ENCODE data around the gene ERMP1.

The ERMP1 gene

DNA sequence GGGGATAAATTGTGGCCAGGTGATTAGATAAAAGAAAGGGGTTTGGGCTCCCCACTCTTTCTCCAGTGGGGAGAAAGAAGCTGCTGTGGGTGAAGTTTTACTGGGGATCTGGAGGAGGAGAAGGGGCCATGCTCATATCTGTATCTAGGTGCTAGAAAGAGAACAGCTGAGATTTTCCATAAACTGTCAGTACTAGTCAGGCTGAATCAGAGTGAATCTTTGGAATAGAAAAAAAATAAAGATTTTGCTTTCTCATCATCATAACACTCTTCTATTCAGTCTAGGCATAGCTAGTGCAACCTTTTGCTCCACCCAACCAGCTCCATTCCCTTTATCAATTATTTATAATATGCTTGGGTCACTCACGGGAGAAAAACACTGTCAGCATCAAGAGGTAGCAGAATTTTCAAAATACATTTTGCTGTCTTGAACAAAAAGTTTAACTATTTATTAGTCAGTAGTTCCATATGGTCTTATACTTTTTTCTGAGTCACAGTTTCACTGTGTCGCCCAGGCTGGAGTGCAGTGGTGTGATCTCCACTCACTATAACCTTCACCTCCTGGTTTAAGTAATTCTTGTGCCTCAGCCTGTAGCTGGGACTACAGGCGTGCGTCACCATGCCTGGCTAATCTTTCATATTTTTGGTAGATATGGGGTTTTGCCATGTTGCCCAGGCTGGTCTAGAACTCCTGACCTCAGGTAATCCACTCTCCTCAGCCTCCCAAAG is 21.3 kb upstream of the ERMP1 start:
- no peak for DNase-seq (ENCODE audit: low read depth)

DNA sequence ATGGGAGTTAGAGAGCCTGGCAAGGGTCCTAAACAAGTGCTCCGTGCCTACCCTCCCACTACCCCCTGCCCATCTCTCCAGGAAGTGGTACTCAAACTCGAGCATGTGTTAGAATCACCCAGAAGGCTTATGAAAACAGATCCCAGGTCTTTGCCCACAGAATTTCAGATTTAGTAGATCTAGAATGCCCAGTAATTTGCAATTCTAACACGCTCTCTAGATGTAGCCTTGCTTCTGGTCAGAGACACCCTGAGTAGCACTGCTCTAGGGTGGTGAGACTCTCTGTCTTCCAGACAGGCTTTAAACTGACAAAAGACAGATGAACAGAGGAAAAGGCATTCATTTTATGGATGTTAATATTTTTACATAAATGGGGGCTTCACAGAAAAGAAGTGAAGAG is 20.7 kb upstream of the ERMP1 start:
- no peak for DNase-seq (ENCODE audit: low read depth)

- no peak for DNase-seq (ENCODE audit: low read depth)
Measured at GRCh38 chr9:5852987-5853386, 20.1 kb upstream of the ERMP1 start.

GRCh38 chr9:5851445-5851844 is 18.5 kb upstream of the ERMP1 start:
- DNase-seq (ENCODE audit: low read depth): no peak

GRCh38 chr9:5850724-5851122 is 17.8 kb upstream of the ERMP1 start:
- no peak for DNase-seq (ENCODE audit: low read depth)

DNA sequence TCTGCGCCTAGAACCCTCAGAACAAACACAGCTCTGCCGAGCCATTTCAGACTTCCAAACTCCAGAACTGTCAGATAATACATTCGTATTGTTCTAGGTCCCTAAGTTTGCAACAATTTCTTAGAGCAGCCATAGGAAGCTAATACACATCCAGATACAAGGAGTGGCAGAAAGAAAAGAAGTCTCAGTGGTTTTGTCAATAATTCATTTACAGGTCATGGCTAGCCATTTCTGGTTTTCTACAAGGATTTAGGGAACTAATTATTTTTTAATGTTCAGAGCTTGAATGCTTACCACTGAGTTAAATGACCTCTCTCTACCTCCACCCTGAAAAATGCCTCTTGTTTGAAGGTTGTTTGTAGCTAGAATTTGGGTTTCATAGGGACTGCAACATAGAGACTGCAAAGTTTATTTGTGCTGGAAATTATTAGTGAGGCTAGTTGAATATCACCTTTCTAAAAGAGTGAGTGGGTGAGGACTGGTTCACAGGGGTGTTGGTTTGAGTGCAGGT is 15.5 kb upstream of the ERMP1 start:
- DNase-seq (ENCODE audit: low read depth): no peak

DNA sequence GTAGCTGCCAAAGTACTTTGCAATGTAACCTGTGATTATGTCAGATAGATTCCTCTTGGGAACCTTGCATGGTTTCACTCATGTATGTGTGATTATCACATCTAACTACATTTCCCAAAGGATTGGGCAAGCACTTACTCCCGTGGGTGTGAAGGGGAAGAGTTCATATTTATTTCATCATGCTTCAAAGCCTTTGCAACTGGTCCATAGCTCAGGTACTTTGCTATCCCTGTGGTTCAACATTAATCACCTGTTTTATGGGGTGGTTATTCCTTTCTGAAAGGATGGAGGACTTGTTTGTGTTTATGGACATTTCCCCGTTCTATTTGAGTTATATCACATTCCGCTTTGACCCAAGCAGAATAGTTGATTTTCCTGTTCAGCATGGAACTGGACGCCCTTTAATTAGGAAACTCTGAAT is 13.6 kb upstream of the ERMP1 start:
- no peak for DNase-seq (ENCODE audit: low read depth)

GRCh38 chr9:5846096-5846495 is 13.2 kb upstream of the ERMP1 start:
- DNase-seq (ENCODE audit: low read depth): no peak

DNA sequence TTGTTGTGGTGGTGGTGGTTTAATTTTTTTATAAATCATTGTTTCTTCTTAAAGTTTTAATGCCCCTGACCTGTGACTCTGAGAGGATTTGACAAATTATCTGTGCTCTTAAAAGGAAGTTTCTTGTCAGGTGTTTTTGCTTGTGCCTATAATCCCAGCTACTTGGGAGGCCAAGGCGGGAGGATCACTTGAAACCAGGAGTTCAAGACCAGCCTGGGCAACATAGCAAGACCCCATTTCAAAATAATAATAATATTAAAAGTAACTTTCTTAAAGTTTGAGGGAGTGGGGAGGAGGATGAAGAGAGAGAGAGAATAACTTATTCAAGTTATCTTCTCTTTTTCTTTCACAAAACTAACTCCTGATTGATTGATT is 12.2 kb upstream of the ERMP1 start:
- DNase-seq (ENCODE audit: low read depth): no peak

DNA sequence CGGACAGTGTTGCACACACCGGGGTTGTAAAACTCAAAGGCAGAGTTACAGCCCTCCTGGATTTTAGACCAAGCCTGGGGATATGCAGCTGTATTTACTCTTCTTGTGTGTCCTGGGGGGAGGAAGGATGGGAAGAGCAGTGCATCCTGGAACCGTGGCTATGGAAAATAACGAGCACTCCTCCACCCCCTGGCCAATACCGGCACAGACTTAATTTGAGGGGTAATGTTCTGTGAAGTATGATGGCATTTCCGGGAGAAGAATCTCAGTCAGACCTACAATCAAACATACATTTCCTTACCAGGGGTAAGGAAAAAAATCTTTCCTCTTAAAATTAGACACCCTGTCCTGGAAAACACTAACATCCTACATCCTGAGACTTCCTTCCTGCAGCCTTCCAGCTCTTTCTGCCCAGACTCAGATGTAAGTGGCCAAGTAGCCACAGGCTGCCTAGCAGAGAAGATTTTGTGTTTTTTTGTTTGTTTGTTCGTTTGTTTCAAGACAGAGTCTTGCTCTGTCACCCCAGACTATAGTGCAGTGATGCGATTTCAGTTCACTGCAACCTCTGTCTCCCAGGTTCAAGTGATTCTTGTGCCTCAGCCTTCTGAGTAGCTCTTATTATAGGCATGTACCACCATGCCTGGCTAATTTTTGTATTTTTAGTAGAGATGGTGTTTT is 11.0 kb upstream of the ERMP1 start:
- DNase-seq (ENCODE audit: low read depth): no peak

GRCh38 chr9:5842929-5843793 is 10.2 kb upstream of the ERMP1 start:
- DNase-seq (ENCODE audit: low read depth): no peak

DNA sequence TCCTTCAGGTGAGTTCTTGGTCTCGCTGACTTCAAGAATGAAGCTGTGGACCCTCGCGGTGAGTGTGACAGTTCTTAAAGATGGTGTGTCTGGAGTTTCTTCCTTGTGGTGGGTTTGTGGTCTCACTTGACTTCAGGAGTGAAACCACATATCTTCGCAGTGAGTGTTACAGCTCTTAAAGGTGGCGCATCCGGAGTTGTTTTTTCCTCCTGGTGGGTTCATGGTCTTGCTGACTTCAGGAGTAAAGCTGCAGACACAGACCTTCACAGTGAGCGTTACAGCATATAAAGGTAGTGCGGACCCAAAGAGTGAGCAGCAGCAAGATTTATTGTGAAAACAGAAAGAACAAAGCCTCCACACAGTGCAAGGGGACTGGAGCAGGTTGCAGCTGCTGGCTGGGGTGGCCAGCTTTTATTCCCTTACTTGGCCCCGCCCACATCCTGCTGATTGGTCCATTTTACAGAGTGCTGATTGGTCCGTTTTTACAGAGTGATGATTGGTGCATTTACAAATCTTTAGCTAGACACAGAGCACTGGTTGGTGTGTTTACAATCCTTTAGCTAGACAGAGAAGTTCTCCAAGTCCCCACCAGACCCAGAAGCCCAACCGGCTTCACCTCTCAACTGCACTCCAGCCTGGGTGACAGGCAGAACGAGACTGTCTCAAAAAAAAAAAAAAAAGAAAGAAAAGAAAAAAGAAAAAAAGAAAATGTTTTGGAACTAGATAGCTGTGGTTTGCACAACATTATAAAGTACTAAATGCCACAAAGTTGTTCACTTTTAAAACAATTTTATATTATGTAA is 9.1 kb upstream of the ERMP1 start:
- peak; percentile 18 for DNase-seq (ENCODE audit: low read depth)

DNA sequence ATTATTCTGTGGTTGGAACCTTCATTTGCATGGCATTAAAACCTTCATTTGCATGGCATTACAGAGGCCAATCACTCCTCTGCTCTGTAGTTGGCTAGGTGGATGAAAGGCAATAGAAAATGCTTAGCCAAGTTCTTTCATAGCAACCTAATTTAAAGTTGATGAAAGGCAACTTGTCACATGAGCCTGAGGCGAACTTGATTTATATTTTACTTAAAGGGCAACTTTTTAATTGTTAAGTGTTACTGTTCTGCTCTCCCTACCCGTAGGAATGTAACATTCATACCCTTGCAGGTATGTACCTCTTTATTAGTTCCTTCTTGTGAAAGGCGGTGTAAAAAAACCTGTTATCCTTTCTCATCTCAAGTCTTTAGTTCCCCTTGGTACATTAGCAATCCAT is 7.9 kb upstream of the ERMP1 start:
- no peak for DNase-seq (ENCODE audit: low read depth)

DNA sequence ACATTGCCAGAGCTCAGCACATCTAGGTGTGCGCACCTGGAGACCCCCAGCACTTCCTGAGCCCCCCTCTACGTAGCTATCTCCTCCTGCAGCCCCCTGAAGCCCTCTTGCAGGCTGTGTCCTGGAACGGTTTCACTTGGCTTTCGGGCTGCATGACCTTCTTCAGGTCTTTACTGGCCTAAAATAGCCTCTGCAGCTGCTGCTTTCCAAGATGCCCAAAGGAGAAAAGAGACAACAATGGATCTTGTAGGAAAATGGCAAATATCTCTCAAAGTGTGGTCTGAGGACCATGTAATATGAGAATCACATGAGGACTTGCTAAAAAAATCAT is 6.6 kb upstream of the ERMP1 start:
- no peak for DNase-seq (ENCODE audit: low read depth)

- DNase-seq (ENCODE audit: low read depth): no peak
Measured at GRCh38 chr9:5838884-5839571, 6.1 kb upstream of the ERMP1 start.

DNA sequence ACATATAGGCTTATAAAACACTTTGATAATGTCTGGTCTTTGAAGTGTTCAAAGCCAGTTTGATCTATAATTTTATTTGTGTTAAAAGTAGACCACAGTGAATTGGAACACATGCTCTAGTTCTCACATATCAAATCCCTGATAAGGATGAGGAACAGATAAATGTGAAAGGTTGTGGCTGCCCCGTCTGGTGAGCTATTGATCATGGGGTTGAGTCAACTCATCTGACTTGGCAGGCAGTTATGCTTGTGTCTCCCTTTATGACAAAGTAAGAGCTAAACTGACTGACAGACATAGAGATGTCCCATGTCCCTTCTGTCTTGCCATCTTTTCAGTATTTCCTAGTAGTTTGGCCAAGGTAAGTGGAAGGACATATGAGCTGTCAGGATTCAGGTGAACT is 2.9 kb upstream of the ERMP1 start:
- DNase-seq (ENCODE audit: low read depth): no peak

- no peak for DNase-seq (ENCODE audit: low read depth)
Measured at GRCh38 chr9:5834214-5834613, 1.3 kb upstream of the ERMP1 start.

DNA sequence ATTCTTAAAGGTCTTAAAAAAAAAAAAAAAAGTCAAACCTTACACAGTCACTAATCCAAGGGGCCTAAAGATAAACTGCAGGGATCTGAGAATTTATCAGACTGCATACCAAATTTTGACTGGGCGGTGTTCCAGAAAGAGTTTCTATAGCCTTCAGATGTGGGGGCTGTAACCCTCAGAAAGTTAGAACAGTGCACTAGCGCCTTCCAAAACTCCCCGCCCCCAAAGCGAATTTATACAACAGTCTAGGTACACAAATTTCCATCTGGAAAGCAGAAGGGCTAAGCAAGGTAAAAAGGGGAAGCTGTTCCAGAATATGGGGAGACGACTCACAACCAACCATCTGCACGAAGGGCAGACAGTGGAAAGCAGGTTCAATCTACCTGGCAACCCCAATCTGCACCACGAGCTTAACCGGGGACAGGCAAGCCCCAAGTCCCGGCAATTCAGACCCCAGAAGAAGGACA is 813 bp downstream of the ERMP1 start:
- DNase-seq (ENCODE audit: low read depth): no peak

DNA sequence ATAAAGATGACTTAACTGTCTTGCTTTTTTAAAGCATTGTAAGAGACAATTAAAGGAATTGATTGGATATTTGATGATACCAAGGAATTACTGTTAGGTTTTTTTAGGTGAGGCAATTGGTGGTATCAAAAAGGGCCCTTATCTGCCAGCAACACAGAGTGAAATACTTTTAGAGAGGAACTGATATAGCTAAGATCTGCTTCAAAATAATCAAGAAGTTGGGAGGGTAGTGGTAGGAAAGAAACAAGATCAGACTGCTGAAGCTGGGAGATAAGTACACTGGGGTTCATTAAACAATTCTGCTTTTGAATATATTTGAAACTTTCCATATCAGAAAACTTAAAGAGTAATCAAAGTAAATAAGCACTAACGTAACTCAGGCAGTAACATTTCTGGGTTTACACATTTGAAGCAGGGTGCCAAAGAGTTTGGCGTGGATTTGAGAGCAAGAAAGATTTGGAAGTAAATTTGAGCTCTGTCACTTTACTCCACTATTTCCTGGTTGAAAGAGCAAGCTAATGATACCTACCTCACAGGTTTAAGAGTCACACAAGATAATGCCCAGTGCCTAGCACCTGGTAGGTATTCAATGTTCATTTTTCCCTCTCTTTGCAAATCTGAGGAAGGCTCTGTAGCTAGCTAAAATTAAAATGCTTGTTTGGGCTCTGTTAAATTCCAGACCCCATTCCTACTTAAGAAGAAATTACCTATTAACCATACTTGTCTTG is 6.9 kb downstream of the ERMP1 start:
- no peak for DNase-seq (ENCODE audit: low read depth)

DNA sequence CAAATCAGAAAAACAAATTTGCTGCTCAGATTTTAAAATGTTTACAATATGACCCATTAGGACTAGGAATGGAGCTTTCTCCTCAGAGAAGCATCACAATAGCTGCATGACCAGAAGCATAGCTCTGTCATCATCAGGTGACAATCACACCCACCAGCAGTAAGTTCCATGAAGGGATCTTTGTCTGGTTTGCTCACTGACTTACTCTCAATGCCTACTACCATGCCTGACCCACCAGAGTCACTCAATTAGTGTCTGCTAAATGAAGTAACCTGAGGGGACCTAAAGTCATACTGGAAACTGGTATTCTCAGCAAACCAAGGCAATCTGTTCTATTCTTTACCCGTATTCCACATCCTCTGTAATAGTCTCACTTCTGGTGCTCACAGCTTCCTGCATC is 7.7 kb downstream of the ERMP1 start:
- no peak for DNase-seq (ENCODE audit: low read depth)

DNA sequence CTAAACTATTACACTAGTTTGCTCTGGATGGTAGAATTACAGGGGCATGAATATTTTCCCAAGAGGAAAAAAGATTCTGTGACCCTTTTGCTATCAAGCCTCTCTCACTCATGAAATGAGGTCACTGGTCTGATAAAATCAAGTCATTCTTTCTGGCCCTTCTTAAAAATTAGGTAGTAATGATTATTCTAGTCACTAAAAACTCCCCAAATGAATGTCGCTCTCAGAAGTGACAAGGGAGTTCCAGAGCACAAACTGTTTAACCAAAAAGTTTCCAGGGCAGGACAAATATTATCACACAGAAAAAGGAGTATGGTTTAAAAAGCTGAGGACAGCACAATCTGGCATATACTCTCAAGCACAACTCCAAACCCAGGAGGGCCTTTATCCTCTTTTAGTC is 12.5 kb downstream of the ERMP1 start:
- no peak for DNase-seq (ENCODE audit: low read depth)

Data from activated T-cell treated with anti-CD3 and anti-CD28 coated beads for 1 hour (primary cell).